GM12872 (cell line): ENCODE data around the gene DPM3.
A peak's percentile ranks its signal among the peaks of the same experiment; 100 is the strongest.

ENCODE experiments used
- CTCF ChIP-seq: IDR thresholded peaks from 3 replicates; pipeline ENCODE4 v1.5.1; 2011; ENCODE audit warnings: low read depth, mild to moderate bottlenecking, low read length, moderate library complexity; ENCODE audit not compliant: insufficient read depth

DPM3 gene

DNA sequence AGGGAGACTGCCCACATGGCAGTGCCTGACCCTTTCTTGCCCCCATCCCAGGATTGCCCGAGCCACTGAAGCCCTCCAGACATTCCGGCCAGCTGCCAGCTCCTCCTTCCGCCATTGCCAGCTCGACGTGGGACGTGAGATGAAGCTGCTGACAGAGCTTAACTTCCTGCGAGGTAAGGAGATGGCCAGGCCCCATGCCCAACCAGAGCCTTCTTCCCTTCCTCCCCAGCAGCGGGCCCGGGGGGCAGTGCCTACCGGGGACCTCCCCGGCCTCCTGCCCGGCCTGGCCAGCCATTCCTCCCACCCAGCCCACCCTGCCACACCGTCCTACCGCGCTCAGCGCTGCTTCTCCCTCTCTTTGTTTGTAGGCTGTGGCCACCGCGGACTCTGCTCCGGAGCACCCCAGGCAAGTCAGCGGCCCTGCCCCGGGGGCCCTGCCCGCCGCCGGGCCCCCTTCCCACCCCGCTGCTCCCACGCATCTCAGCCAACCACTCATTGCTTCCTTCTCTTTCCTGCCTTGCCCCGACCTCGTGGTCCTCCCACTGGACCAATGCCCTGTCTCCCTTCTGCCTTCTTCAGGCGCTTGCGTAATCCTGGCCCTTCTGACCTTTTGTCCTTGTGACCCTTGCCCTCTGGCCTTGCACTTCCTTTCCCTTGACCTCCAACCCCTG is 38.2 kb upstream of the DPM3 start:
- no peak for TF ChIP-seq CTCF

DNA sequence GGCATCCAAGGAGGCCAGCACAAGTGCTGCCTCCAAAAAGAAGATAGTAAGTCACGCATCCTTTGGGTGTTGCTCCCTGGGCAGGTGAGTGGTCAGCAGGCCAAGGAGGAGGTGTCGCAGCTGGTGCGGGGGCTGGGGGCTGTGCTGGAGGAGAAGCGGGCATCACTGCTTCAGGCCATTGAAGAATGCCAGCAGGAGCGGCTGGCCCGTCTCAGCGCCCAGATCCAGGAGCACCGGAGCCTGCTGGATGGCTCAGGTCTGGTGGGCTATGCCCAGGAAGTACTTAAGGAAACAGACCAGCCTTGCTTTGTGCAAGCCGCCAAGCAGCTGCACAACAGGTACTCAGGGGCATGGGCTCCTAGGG is 37.6 kb upstream of the DPM3 start:
- no peak for TF ChIP-seq CTCF

DNA sequence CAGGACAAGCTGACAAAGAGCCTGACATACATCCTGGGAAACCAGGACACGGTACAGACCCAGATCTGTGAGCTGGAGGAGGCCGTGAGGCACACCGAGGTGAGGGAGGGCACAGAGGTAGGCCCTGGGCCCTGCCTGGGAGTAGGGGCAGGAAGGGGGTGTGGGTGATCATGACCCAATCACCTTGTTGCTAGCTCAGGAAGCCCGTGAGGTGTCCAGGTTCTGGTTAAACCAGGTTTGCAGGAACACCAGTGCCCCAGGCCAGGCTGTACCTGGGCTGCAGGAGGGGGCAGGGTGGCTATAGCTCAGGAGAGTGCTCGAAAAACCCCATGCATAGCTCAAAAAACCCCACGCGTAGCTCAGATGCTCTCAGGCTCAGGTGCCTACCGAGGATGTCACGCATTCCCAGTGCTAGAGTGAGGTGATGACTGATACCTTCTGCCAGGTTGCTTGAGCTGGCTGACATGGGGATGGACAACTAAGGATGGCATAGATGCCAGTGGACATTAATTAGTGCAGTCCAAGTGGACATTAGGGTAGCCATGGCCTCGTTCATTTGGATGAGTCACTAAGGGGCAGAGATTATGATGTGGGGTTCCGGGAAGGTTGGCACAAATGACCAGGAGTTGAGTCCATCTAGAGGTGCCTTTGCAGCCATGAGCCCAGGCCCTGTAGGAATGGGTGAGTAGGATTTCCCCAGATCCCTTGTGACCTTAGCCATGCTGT is 37.0 kb upstream of the DPM3 start:
- no peak for TF ChIP-seq CTCF

GRCh38 chr1:155176544-155177071 is 36.3 kb upstream of the DPM3 start:
- peak; percentile 97 for TF ChIP-seq CTCF

DNA sequence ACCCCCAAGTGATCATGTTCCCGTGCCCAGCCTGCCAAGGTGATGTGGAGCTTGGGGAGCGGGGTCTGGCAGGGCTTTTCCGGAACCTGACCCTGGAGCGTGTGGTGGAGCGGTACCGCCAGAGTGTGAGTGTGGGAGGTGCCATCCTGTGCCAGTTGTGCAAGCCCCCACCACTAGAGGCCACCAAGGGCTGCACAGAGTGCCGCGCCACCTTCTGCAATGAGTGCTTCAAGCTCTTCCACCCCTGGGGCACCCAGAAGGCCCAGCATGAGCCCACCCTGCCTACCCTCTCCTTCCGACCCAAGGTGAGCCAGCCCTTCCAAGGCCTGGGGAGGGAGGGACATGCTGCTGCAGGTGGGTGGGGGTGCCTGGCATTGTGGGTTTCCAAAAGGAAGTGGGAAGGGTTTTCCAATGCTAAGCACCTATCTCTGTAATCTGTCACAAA is 35.6 kb upstream of the DPM3 start:
- peak; percentile 28; the same call in 1 of the 3 replicates for TF ChIP-seq CTCF

- no peak for TF ChIP-seq CTCF
These were observed 35.1 kb upstream of the DPM3 start for GRCh38 chr1:155175281-155175926.

GRCh38 chr1:155174324-155175280 is 34.3 kb upstream of the DPM3 start:
- TF ChIP-seq CTCF = no peak
